PFSK-1 (cell line): ENCODE measurements around the gene RS1.

Experiments
- FOXP2 ChIP-seq: optimal IDR thresholded peaks from 2 replicates; pipeline ENCODE3; 2011; ENCODE audit warnings: borderline replicate concordance, control low read depth, inconsistent platforms; ENCODE audit not compliant: insufficient read depth; ENCODE audit errors: extremely low read length, extremely low read depth
- POLR2AphosphoS5 ChIP-seq: IDR thresholded peaks from 2 replicates; pipeline ENCODE4 v1.6.1; 2012; ENCODE audit warnings: low read depth, mild to moderate bottlenecking, control low read depth, low read length, moderate library complexity
- SIN3A ChIP-seq: IDR thresholded peaks from 2 replicates; pipeline ENCODE4 v1.6.1; 2012; ENCODE audit warnings: mild to moderate bottlenecking, low read length, moderate library complexity, borderline replicate concordance; ENCODE audit not compliant: insufficient read depth
- TAF1 ChIP-seq: IDR thresholded peaks from 2 replicates; pipeline ENCODE4 v1.6.1; 2012; ENCODE audit warnings: low read length, control low read depth, borderline replicate concordance; ENCODE audit not compliant: insufficient read depth
- TF ChIP-seq, protein P1 (sequence below), 2 experiments: IDR thresholded peaks; 2 replicates each; pipeline versions ENCODE4 v1.6.1 to v1.8.0; 2011 to 2012; ENCODE audit warnings: low read depth in 2 of 2, low read length in 2 of 2, control low read depth in 1 of 2, inconsistent platforms in 1 of 2, mild to moderate bottlenecking in 1 of 2, moderate library complexity in 1 of 2; ENCODE audit not compliant: insufficient read depth in 1 of 2

RS1 gene

DNA sequence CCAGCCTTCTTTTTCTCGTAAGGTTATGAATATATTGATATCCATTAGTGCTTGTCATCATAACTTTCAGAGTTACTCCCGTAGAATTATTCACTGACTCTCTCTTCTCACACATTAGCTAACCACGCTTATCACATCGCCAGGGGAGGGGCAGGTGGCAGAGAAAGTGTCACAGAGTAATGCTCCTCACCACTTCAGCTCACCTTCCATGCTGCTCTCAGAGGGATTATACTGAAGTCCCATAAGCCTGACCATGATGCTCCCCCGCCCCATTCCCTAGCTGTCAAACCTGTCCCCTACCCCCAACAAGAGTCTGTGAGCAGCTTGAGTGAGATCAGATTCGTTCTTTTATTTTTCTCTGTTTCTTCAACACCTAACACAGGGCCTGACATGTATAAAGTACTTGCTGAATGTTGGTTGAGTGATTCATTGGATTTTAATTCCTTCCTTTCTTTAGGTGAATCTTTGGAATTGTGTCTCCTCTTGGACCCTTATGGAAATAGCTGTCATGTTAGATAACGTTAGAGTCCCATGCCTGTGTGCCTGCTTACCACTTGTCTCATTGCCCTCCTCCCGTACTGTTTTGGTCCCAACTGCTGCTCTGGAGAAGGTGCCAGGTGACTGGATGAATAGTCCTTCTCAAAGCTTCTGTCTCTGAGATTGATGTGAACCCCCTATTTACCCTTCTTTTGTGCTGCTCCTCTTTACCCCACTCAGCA lies 55.1 kb downstream of the RS1 start:
- TF ChIP-seq POLR2AphosphoS5: no peak
- TF ChIP-seq, protein P1, sequence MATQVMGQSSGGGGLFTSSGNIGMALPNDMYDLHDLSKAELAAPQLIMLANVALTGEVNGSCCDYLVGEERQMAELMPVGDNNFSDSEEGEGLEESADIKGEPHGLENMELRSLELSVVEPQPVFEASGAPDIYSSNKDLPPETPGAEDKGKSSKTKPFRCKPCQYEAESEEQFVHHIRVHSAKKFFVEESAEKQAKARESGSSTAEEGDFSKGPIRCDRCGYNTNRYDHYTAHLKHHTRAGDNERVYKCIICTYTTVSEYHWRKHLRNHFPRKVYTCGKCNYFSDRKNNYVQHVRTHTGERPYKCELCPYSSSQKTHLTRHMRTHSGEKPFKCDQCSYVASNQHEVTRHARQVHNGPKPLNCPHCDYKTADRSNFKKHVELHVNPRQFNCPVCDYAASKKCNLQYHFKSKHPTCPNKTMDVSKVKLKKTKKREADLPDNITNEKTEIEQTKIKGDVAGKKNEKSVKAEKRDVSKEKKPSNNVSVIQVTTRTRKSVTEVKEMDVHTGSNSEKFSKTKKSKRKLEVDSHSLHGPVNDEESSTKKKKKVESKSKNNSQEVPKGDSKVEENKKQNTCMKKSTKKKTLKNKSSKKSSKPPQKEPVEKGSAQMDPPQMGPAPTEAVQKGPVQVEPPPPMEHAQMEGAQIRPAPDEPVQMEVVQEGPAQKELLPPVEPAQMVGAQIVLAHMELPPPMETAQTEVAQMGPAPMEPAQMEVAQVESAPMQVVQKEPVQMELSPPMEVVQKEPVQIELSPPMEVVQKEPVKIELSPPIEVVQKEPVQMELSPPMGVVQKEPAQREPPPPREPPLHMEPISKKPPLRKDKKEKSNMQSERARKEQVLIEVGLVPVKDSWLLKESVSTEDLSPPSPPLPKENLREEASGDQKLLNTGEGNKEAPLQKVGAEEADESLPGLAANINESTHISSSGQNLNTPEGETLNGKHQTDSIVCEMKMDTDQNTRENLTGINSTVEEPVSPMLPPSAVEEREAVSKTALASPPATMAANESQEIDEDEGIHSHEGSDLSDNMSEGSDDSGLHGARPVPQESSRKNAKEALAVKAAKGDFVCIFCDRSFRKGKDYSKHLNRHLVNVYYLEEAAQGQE (IDR thresholded peaks at IDR 0.05; ENCODE audit: insufficient read depth in 1 of 2, low read depth in 2 of 2, low read length in 2 of 2): no peak

DNA sequence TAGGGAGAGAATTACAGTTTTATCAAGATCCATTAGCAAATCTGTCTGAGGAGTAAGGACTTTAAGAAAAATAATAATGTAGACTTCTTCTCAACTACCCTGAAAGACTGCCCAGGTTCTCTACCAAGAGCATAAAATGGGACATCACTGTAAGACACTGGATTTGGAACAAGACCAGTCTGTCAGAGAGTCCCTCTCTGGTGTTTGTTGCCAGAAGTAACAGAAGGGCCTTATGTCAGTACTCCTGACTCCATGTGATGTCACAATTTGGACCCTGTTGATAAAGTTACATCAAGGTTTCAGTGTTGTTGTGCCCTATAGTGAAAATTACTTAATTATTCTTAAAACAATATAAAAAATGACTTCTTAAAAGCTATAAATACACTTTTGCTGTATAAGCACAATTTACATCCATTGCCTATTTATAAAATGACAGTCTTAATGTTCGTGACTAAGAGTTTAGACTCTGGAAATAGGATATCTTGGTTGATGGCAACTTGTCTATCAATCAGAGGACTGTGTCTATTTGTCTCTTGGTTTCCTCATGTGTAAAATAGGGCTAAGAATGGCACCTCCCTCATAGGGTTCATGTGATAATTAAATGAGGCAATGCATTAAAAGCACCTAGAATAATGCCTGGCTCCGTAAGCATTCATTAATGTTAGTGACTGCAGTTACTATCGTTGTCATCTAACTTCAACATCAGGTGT lies 57.8 kb downstream of the RS1 start:
- TF ChIP-seq POLR2AphosphoS5: no peak
- TF ChIP-seq FOXP2: no peak
- no peak for TF ChIP-seq TAF1
- TF ChIP-seq SIN3A: no peak
- TF ChIP-seq, protein P1 (IDR thresholded peaks at IDR 0.05; ENCODE audit: insufficient read depth in 1 of 2, low read depth in 2 of 2, low read length in 2 of 2): no peak

DNA sequence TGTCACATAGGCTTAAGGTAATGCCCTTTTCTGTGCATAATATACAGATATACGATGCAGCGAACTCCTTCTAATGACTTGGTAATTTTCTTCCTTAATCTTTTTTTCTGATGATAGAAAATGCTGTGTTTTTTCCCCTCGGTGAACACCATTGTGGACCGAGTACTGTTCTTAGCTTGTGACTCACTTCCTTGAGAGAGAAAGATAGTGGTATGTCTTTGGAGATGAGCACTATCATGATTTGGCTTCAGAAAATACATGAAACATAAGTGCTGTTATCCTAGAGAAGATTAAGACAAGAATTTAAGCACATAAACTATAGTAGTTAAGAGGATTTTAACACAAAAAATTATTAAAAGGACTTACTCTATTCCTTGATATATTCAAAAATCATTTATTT lies 63.9 kb downstream of the RS1 start:
- TF ChIP-seq FOXP2 (no peak), POLR2AphosphoS5 (no peak), SIN3A (no peak), TAF1 (no peak)
- TF ChIP-seq, protein P1 (IDR thresholded peaks at IDR 0.05; ENCODE audit: insufficient read depth in 1 of 2, low read depth in 2 of 2, low read length in 2 of 2): no peak

DNA sequence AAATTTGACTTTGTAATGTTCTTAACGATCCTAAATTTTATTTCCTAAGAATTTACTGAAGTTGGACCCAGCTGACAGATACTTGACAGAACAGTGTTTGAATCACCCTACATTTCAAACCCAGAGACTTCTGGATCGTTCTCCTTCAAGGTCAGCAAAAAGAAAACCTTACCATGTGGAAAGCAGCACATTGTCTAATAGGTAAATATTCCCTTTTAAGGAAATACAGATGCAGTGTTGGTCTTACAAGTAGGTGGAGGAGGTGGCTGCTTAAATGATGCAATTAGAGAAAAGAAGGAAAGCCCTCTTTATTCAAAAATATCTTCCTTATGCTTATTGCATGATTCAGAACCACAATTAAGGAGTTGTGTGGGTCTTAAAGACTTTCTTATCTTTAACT lies 73.5 kb downstream of the RS1 start:
- TF ChIP-seq, protein P1 (IDR thresholded peaks at IDR 0.05; ENCODE audit: insufficient read depth in 1 of 2, low read depth in 2 of 2, low read length in 2 of 2): no peak
- no peak for TF ChIP-seq TAF1
- TF ChIP-seq FOXP2: no peak
- no peak for TF ChIP-seq SIN3A
- no peak for TF ChIP-seq POLR2AphosphoS5
